Spleen (tissue), 11 donors: ENCODE results near the gene CDKN3. TPM values are rescaled to one million over a fixed set of nuclear protein-coding genes. Genes with fewer than 3 reads are reported as not detected.

Source experiments
- DNase-seq: peaks from one replicate; pipeline ENCODE4 v3.0.0-alpha.2; 2020
- H3K27ac ChIP-seq, 8 donors: fragments of 200-600 bp; sonication (generic) in 7 of 8; 1 replicate in 4 of 8; 2 replicates in 4 of 8; pipeline versions ENCODE4 v1.5.0 to v1.8.0; 2016 to 2021; ENCODE audit warnings: inconsistent platforms in 4 of 8, mild to moderate bottlenecking in 4 of 8, moderate library complexity in 1 of 8
- H3K27me3 ChIP-seq, 7 donors: fragments of 200-600 bp; sonication (generic) in 6 of 7; replicated peaks in 1 of 7; 1 replicate in 4 of 7; 2 replicates in 3 of 7; pipeline versions ENCODE4 v1.5.0 to v1.8.0; 2016 to 2021; ENCODE audit warnings: inconsistent platforms in 3 of 7, mild to moderate bottlenecking in 1 of 7
- H3K36me3 ChIP-seq, 6 donors: fragments of 200-600 bp; sonication (generic) in 5 of 6; 1 replicate in 4 of 6; 2 replicates in 2 of 6; pipeline versions ENCODE4 v1.5.0 to v1.8.0; 2016 to 2021; ENCODE audit warnings: inconsistent platforms in 2 of 6
- H3K4me1 ChIP-seq, 6 donors: fragments of 200-600 bp; sonication (generic) in 5 of 6; 1 replicate in 3 of 6; 2 replicates in 3 of 6; pipeline versions ENCODE4 v1.5.0 to v1.8.0; 2016 to 2021; ENCODE audit warnings: inconsistent platforms in 3 of 6
- H3K4me3 ChIP-seq, 8 donors: fragments of 200-600 bp; sonication (generic) in 7 of 8; 1 replicate in 4 of 8; 2 replicates in 4 of 8; pipeline versions ENCODE4 v1.5.0 to v1.8.0; 2016 to 2021; ENCODE audit warnings: inconsistent platforms in 4 of 8, mild to moderate bottlenecking in 4 of 8, moderate library complexity in 2 of 8
- H3K9me3 ChIP-seq, 8 donors: fragments of 200-600 bp; sonication (generic) in 7 of 8; 1 replicate in 4 of 8; 2 replicates in 4 of 8; pipeline versions ENCODE4 v1.5.0 to v1.8.0; 2016 to 2021; ENCODE audit warnings: inconsistent platforms in 4 of 8
- POLR2A ChIP-seq, 3 donors: fragments of 450-650 bp; IDR thresholded peaks; one replicate each; pipeline ENCODE4 v1.5.1; 2017; ENCODE audit warnings: antibody characterized with exemption in 3 of 3, mild to moderate bottlenecking in 1 of 3
- POLR2AphosphoS5 ChIP-seq, 3 donors: sonication (generic); formaldehyde crosslinking; IDR thresholded peaks; one replicate each; pipeline ENCODE4 v1.5.1; 2017; ENCODE audit warnings: antibody characterized with exemption in 3 of 3
- intact Hi-C: fragments of 100-400 bp; cut with DNase I; formaldehyde crosslinking; loops from one replicate; pipeline ENCODE4 v1.15.0; 2023; ENCODE audit warnings: low total_unique reads
- polyA plus RNA-seq, 3 donors: library from polyadenylated mRNA; stranded (reverse); fragments of 200-250 nt; gene quantifications; one replicate each; pipeline ENCODE4 v1.2.1, GENCODE V29; 2013
- total RNA-seq, 7 donors: library from RNA; depleted of rRNA in 3 of 7; stranded (reverse); fragments of >200 nt in 3 of 7; fragmentation: NEBNext Ultra II Directional in 4 of 7; extraction: Animal tissue kit (Norgen Biotek cat#: 25700) in 4 of 7; gene quantifications; one replicate each; pipeline versions ENCODE4 v1.1.0 to v1.2.1, GENCODE V29; 2016 to 2021
- TF ChIP-seq, protein P1 (sequence below), 11 experiments: fragments of 200-600 bp in 7 of 11; fragments of 450-650 bp in 4 of 11; sonication (generic) in 4 of 11; IDR thresholded peaks in 8 of 11; conservative IDR thresholded peaks in 3 of 11; 1 replicate in 7 of 11; 2 replicates in 4 of 11; pipeline versions ENCODE4 v1.4.0 to v1.8.0; 2016 to 2021; ENCODE audit warnings: antibody characterized with exemption in 11 of 11, inconsistent platforms in 4 of 11, mild to moderate bottlenecking in 1 of 11
- donor health status: healthy with polysubstance abuse.
- donor health status: DM: no; HTN: no; CAD: no; lungs with moderate emphysema.
- donor health status: DM: no; HTN: no; CAD: no.
- donor health status: Bipolar disorder and iron deficiency.
- donor health status: healthy.
- donor health status: DM: no; HTN: no; CAD: no.
- donor health status: DM: yes; HTN: yes; CAD: no.

The CDKN3 gene
- total and polyA plus RNA-seq, 10 donors = 1.7 to 21.3 (median 5.4) TPM

DNA sequence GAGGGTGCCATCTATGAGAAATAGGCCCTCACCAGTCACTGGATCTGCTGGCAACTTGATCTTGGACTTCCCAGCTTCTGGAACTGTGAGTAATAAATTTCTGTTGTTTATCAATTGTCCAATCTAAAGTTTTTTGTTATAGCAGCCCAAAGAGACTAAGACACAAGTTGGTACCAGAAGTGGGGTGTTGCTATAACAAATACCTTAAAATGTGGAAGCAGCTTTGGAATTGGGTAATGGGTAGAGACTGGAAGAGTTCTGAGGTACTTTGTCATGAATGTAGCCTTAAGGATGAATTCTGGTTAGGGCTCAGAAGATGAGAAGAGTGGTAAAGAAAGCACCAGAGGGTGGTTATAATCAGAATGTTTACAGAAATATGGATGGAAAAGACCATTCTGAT lies 70.5 kb downstream of the CDKN3 start:
- no peaks in the 10 kb centered on the region for H3K27me3 ChIP-seq
- peaks cover 0 to 20% (median 14%) of the 10 kb centered on the region in 8 donors for H3K9me3 ChIP-seq
- intact Hi-C loops = no loop called here
- H3K4me1 ChIP-seq = no peaks in the 10 kb centered on the region
- H3K4me3 ChIP-seq = no peak overlapping the region
- TF ChIP-seq POLR2AphosphoS5 (IDR thresholded peaks at IDR 0.05) (no peak), POLR2A (IDR thresholded peaks at IDR 0.05) (no peak)
- TF ChIP-seq, protein P1, sequence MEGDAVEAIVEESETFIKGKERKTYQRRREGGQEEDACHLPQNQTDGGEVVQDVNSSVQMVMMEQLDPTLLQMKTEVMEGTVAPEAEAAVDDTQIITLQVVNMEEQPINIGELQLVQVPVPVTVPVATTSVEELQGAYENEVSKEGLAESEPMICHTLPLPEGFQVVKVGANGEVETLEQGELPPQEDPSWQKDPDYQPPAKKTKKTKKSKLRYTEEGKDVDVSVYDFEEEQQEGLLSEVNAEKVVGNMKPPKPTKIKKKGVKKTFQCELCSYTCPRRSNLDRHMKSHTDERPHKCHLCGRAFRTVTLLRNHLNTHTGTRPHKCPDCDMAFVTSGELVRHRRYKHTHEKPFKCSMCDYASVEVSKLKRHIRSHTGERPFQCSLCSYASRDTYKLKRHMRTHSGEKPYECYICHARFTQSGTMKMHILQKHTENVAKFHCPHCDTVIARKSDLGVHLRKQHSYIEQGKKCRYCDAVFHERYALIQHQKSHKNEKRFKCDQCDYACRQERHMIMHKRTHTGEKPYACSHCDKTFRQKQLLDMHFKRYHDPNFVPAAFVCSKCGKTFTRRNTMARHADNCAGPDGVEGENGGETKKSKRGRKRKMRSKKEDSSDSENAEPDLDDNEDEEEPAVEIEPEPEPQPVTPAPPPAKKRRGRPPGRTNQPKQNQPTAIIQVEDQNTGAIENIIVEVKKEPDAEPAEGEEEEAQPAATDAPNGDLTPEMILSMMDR (IDR thresholded peaks at IDR 0.05 in 8 of 11, conservative IDR thresholded peaks at IDR 0.05 in 3 of 11) = no peak
- no peak for DNase-seq
- H3K36me3 ChIP-seq = peaks cover 0 to 16% (median 0%) of the 10 kb centered on the region in 6 donors
- H3K27ac ChIP-seq = no peak overlapping the region

Other genes starting within 250 kb of the CDKN3 start
- gene CNIH1, start 44.4 kb downstream of the CDKN3 start, total RNA-seq = 100 to 1,000 TPM in 1 of 7 donors, 10 to 100 TPM in 6; 40.7 to 105 (median 48.1) TPM
- gene CNIH1, start 44.4 kb downstream of the CDKN3 start, polyA plus RNA-seq = 10 to 100 TPM; 35.0 to 65.8 (median 43.7) TPM
- gene GMFB, start 92.0 kb downstream of the CDKN3 start, total RNA-seq = 10 to 100 TPM; 33.0 to 54.6 (median 37.9) TPM
- gene GMFB, start 92.0 kb downstream of the CDKN3 start, polyA plus RNA-seq = 10 to 100 TPM; 10.3 to 16.8 (median 15.2) TPM
- gene CGRRF1, start 112.9 kb downstream of the CDKN3 start, total RNA-seq = 10 to 100 TPM; 11.3 to 19.4 (median 16.3) TPM
- 10 to 100 TPM; 13.3 to 19.8 (median 19.5) TPM for gene CGRRF1, start 112.9 kb downstream of the CDKN3 start, polyA plus RNA-seq
- gene SAMD4A, start 170.1 kb downstream of the CDKN3 start, total RNA-seq = 10 to 100 TPM; 15.5 to 31.0 (median 24.5) TPM
- 1 to 10 TPM; 2.3 to 7.7 (median 3.3) TPM for gene SAMD4A, start 170.1 kb downstream of the CDKN3 start, polyA plus RNA-seq